ENCODE data around the gene RABGAP1L.
"Not testable (repeated sequence)": the region's sequence is repeated elsewhere in the genome, so short reads cannot be mapped to it uniquely, and the experiment has no call there.

RABGAP1L gene

DNA sequence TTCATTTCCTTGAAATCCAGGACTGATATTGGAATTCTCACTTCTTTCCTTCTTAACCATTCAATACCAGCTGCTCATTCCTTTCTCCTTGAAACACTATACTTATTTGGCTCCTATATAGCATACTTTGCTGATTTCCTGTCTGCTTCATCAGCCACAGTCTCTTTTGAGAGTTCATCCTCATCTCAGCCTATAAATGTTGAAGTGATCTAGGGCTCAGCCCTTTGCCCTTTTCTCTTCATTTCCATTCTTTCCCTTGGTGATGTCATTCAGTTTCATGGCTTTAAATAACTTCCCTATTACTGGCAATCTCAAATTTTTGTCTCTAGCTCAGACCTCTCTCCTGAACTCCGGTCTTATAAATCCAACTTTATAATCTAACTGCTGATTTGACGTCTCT, 24.1 kb upstream of the RABGAP1L start:
- no peak overlapping the region for H3K27ac ChIP-seq (ENCODE audit: low read length)
- no peak overlapping the region for H3K4me3 ChIP-seq (ENCODE audit: low read length)
- H3K9me3 ChIP-seq (ENCODE audit: insufficient read depth, low read length), result no peaks in the 10 kb centered on the region
- peaks cover 18% of the 10 kb centered on the region for H3K4me1 ChIP-seq (ENCODE audit: low read length)
- H3K36me3 ChIP-seq (replicated peaks; ENCODE audit: low read depth, low read length), result no peaks in the 10 kb centered on the region
- H3K27me3 ChIP-seq (ENCODE audit: low read depth, low read length), result no peaks in the 10 kb centered on the region
- no peak overlapping the region for H3K9ac ChIP-seq (ENCODE audit: low read length)
- no peak for TF ChIP-seq EZH2phosphoT487 (IDR thresholded peaks at IDR 0.05; ENCODE audit: low read depth)
- TF ChIP-seq, protein P1, sequence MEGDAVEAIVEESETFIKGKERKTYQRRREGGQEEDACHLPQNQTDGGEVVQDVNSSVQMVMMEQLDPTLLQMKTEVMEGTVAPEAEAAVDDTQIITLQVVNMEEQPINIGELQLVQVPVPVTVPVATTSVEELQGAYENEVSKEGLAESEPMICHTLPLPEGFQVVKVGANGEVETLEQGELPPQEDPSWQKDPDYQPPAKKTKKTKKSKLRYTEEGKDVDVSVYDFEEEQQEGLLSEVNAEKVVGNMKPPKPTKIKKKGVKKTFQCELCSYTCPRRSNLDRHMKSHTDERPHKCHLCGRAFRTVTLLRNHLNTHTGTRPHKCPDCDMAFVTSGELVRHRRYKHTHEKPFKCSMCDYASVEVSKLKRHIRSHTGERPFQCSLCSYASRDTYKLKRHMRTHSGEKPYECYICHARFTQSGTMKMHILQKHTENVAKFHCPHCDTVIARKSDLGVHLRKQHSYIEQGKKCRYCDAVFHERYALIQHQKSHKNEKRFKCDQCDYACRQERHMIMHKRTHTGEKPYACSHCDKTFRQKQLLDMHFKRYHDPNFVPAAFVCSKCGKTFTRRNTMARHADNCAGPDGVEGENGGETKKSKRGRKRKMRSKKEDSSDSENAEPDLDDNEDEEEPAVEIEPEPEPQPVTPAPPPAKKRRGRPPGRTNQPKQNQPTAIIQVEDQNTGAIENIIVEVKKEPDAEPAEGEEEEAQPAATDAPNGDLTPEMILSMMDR (IDR thresholded peaks at IDR 0.05; ENCODE audit: low read depth, low read length), result no peak
- H3K4me2 ChIP-seq (ENCODE audit: low read length), result no peak overlapping the region
- H4K20me1 ChIP-seq (ENCODE audit: insufficient read depth, low read length), result no peaks in the 10 kb centered on the region
- no peak overlapping the region for H2AFZ ChIP-seq (ENCODE audit: low read depth, low read length)
- no peaks in the 10 kb centered on the region for H3K79me2 ChIP-seq (ENCODE audit: low read length)

DNA sequence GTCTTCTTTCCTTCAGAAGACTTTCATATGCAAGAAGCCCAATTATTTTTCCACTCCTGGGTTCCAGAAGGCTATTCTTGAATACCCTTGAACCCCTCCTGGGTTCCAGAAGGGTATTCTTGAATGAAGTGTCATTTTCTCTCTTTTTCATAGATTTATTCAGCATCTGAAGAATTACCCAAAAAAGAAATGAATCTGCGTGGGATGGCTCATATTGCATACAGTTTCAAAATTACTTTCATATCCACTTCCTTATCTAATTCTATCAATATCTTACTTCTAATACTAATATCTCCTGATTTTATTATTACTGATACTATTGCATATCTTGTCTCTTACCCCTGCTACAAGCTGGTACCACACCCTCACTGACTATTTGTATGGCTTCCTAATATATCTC, 22.6 kb upstream of the RABGAP1L start:
- peak overlapping the region; percentile 43 for H3K4me2 ChIP-seq (ENCODE audit: low read length)
- H3K4me1 ChIP-seq (ENCODE audit: low read length), result peaks cover 18% of the 10 kb centered on the region
- no peaks in the 10 kb centered on the region for H4K20me1 ChIP-seq (ENCODE audit: insufficient read depth, low read length)
- H3K27me3 ChIP-seq (ENCODE audit: low read depth, low read length), result no peaks in the 10 kb centered on the region
- H3K36me3 ChIP-seq (replicated peaks; ENCODE audit: low read depth, low read length), result no peaks in the 10 kb centered on the region
- no peak overlapping the region for H3K27ac ChIP-seq (ENCODE audit: low read length)
- H3K9me3 ChIP-seq (ENCODE audit: insufficient read depth, low read length), result no peaks in the 10 kb centered on the region
- no peak overlapping the region for H3K4me3 ChIP-seq (ENCODE audit: low read length)
- no peak for TF ChIP-seq EZH2phosphoT487 (IDR thresholded peaks at IDR 0.05; ENCODE audit: low read depth)
- TF ChIP-seq, protein P1 (IDR thresholded peaks at IDR 0.05; ENCODE audit: low read depth, low read length), result no peak
- H3K9ac ChIP-seq (ENCODE audit: low read length), result no peak overlapping the region
- H2AFZ ChIP-seq (ENCODE audit: low read depth, low read length), result no peak overlapping the region
- no peaks in the 10 kb centered on the region for H3K79me2 ChIP-seq (ENCODE audit: low read length)

DNA sequence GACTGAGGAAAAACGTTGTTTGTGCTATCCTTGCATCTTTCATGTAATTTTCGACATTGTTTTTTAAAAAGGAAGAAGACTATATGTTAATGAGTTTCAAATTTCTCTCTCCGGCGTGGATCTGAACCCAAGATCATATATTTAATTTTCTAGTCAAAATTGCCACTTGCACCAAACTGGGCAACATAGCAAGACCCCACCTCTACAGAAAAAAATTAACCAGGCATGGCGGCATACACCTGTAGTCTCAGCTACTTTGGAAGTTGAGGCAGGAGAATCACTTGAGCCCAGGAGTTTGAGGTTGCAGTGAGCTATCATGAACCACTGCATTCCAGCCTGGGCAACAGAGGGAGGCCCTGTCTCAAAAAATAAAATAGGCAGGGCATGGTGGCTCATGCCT, 16.5 kb upstream of the RABGAP1L start:
- no peaks in the 10 kb centered on the region for H3K27me3 ChIP-seq (ENCODE audit: low read depth, low read length)
- H3K4me2 ChIP-seq (ENCODE audit: low read length), result no peak overlapping the region
- H4K20me1 ChIP-seq (ENCODE audit: insufficient read depth, low read length), result no peaks in the 10 kb centered on the region
- TF ChIP-seq EZH2phosphoT487 (IDR thresholded peaks at IDR 0.05; ENCODE audit: low read depth), result no peak
- TF ChIP-seq, protein P1 (IDR thresholded peaks at IDR 0.05; ENCODE audit: low read depth, low read length), result no peak
- H3K36me3 ChIP-seq (replicated peaks; ENCODE audit: low read depth, low read length), result no peaks in the 10 kb centered on the region
- no peak overlapping the region for H3K27ac ChIP-seq (ENCODE audit: low read length)
- no peak overlapping the region for H2AFZ ChIP-seq (ENCODE audit: low read depth, low read length)
- no peak overlapping the region for H3K4me3 ChIP-seq (ENCODE audit: low read length)
- H3K4me1 ChIP-seq (ENCODE audit: low read length), result peaks cover 7% of the 10 kb centered on the region
- H3K79me2 ChIP-seq (ENCODE audit: low read length), result no peaks in the 10 kb centered on the region
- no peaks in the 10 kb centered on the region for H3K9me3 ChIP-seq (ENCODE audit: insufficient read depth, low read length)
- no peak overlapping the region for H3K9ac ChIP-seq (ENCODE audit: low read length)

DNA sequence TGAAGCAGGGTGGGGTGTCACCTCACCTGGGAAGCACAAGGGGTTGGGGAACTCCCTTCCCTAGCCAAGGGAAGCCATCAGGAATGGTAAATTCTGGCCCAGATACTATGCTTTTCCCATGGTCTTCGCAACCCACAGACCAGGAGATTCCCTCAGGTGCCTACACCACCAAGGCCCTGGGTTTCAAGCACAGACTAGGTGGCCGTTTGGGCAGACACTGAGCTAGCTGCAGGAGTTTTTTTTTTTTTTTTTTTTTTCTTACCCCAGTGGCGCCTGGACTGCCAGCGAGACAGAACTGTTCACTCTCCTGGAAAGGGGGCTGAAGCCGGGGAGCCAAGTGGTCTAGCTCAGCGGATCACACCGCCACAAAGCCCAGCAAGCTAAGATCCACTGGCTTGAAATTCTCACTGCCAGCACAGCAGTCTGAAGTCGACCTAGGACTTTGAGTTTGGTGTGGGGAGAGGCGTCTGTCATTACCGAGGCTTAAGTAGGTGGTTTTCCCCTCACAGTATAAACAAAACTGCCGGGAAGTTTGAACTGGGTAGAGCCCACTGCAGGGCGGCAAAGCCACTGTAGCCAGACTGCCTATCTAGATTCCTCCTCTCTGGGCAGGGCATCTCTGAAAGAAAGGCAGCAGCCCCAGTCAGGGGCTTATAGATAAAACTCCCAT, 15.5 kb upstream of the RABGAP1L start:
- not testable (repeated sequence) for H3K27me3 ChIP-seq (ENCODE audit: low read depth, low read length); H3K4me1 ChIP-seq (ENCODE audit: low read length); H3K36me3 ChIP-seq (replicated peaks; ENCODE audit: low read depth, low read length); H3K27ac ChIP-seq (ENCODE audit: low read length); H4K20me1 ChIP-seq (ENCODE audit: insufficient read depth, low read length); H3K79me2 ChIP-seq (ENCODE audit: low read length); H3K9me3 ChIP-seq (ENCODE audit: insufficient read depth, low read length)
- peak overlapping the region; percentile 16; the same call in 1 of the 2 replicates for H3K9ac ChIP-seq (ENCODE audit: low read length)
- peak overlapping the region; percentile 56 for H3K4me3 ChIP-seq (ENCODE audit: low read length)
- peak overlapping the region; percentile 91; the same call in 1 of the 2 replicates for H2AFZ ChIP-seq (ENCODE audit: low read depth, low read length)
- peak overlapping the region; percentile 72 for H3K4me2 ChIP-seq (ENCODE audit: low read length)
